B cell (primary cell): ENCODE results near the gene APOLD1. TPM values are rescaled to one million over a fixed set of nuclear protein-coding genes. Genes with fewer than 3 reads are reported as not detected.

Experiments
- ATAC-seq: fragments of 200-7000 bp; cut with Tn5 transposase; one replicate; pipeline ENCODE4 v1.10.0; 2021; ENCODE audit warnings: low read depth, mild to moderate bottlenecking, moderate number of reproducible peaks, moderate library complexity
- CTCF ChIA-PET: fragments of 350-600 bp; sonication (Branson Sonifier 250); formaldehyde crosslinking; loops from one replicate; lab custom pipeline; 2021; ENCODE audit warnings: antibody characterized with exemption, inconsistent platforms; lab: Charles Lee
- POLR2A ChIA-PET: fragments of 350-600 bp; sonication (Branson Sonifier 250); formaldehyde crosslinking; loops from one replicate; lab custom pipeline; 2021; ENCODE audit warnings: antibody characterized with exemption; lab: Charles Lee
- DNase-seq: peaks from one replicate; pipeline ENCODE4 v3.0.0; 2013
- H2AFZ ChIP-seq: 2 replicates; pipeline ENCODE4 v1.6.1; 2012; ENCODE audit warnings: mild to moderate bottlenecking, low read depth, low read length; ENCODE audit not compliant: insufficient read depth, poor library complexity, severe bottlenecking
- H3K27ac ChIP-seq, 2 donors: 1 replicate in 1 of 2; 2 replicates in 1 of 2; pipeline ENCODE4 v1.5.1; 2012 to 2013; ENCODE audit warnings: low read length in 2 of 2, mild to moderate bottlenecking in 2 of 2, moderate library complexity in 1 of 2
- H3K27me3 ChIP-seq, 4 experiments: fragments of 200-600 bp in 1 of 4; sonication (generic) in 1 of 4; replicated peaks in 1 of 4; 1 replicate in 2 of 4; 2 replicates in 2 of 4; pipeline versions ENCODE4 v1.6.1 to v1.7.0; 2013 to 2016; ENCODE audit warnings: low read length in 3 of 4, mild to moderate bottlenecking in 2 of 4, mixed read lengths in 1 of 4, moderate library complexity in 1 of 4; ENCODE audit not compliant: insufficient read depth in 4 of 4, control insufficient read depth in 3 of 4; ENCODE audit errors: control extremely low read depth in 1 of 4
- H3K36me3 ChIP-seq, 2 experiments: replicated peaks in 1 of 2; 1 replicate in 1 of 2; 2 replicates in 1 of 2; pipeline versions ENCODE4 v1.6.1 to v1.7.1; 2013; ENCODE audit warnings: low read length in 1 of 2; ENCODE audit not compliant: insufficient read depth in 2 of 2, control insufficient read depth in 1 of 2; ENCODE audit errors: control extremely low read depth in 1 of 2, extremely low read depth in 1 of 2
- H3K4me1 ChIP-seq, 2 donors: fragments of 200-600 bp in 1 of 2; sonication (generic) in 1 of 2; 1 replicate in 1 of 2; 2 replicates in 1 of 2; pipeline versions ENCODE4 v1.5.1 to v1.6.1; 2013 to 2017; ENCODE audit warnings: low read length in 2 of 2; ENCODE audit not compliant: control insufficient read depth in 2 of 2, insufficient read depth in 2 of 2
- H3K4me2 ChIP-seq: replicated peaks from 2 replicates; pipeline ENCODE3; 2012; ENCODE audit warnings: mild to moderate bottlenecking, low read depth, low read length; ENCODE audit not compliant: poor library complexity, severe bottlenecking
- H3K4me3 ChIP-seq, 5 experiments: fragments of 200-600 bp in 1 of 5; sonication (generic) in 1 of 5; 1 replicate in 3 of 5; 2 replicates in 2 of 5; pipeline versions ENCODE4 v1.5.1 to v1.7.0; 2011 to 2016; ENCODE audit warnings: low read length in 4 of 5, mild to moderate bottlenecking in 4 of 5, low read depth in 2 of 5, control low read depth in 1 of 5, moderate library complexity in 1 of 5; ENCODE audit not compliant: insufficient read depth in 1 of 5; ENCODE audit errors: control extremely low read depth in 1 of 5, extremely low read depth in 1 of 5
- H3K79me2 ChIP-seq: fragments of 200-600 bp; sonication (generic); one replicate; pipeline ENCODE4 v1.6.0; 2016; ENCODE audit warnings: low read length; ENCODE audit not compliant: control insufficient read depth, insufficient read depth
- H3K9ac ChIP-seq: fragments of 200-600 bp; sonication (generic); 2 replicates; pipeline ENCODE4 v1.6.1; 2017; ENCODE audit warnings: mild to moderate bottlenecking, low read length, moderate library complexity
- H3K9me3 ChIP-seq, 3 donors: one replicate each; pipeline versions ENCODE4 v1.6.1 to v1.7.1; 2013; ENCODE audit warnings: low read length in 2 of 3; ENCODE audit not compliant: control insufficient read depth in 2 of 3, insufficient read depth in 1 of 3; ENCODE audit errors: control extremely low read depth in 1 of 3
- H4K20me1 ChIP-seq: 2 replicates; pipeline ENCODE4 v1.6.0; 2012; ENCODE audit warnings: mild to moderate bottlenecking, low read length; ENCODE audit not compliant: insufficient read depth, control insufficient read depth, poor library complexity, severe bottlenecking
- H3K27ac Mint-ChIP-seq: one replicate; pipeline ENCODE4 v1.8.0; 2021; ENCODE audit warnings: mixed read lengths
- H3K27me3 Mint-ChIP-seq: one replicate; pipeline ENCODE4 v1.8.0; 2021; ENCODE audit warnings: mixed read lengths
- H3K4me1 Mint-ChIP-seq: one replicate; pipeline ENCODE4 v1.8.0; 2021; ENCODE audit warnings: mixed read lengths
- H3K4me3 Mint-ChIP-seq: one replicate; pipeline ENCODE4 v1.8.0; 2021; ENCODE audit warnings: mixed read lengths
- H3K9me3 Mint-ChIP-seq: one replicate; pipeline ENCODE4 v1.8.0; 2022; ENCODE audit warnings: mixed read lengths; ENCODE audit not compliant: insufficient read depth
- CTCF ChIP-seq: fragments of 200-600 bp; IDR thresholded peaks from one replicate; pipeline ENCODE4 v1.8.0; 2022; ENCODE audit warnings: antibody characterized with exemption, mild to moderate bottlenecking
- EZH2 ChIP-seq: IDR thresholded peaks from 2 replicates; pipeline ENCODE4 v1.6.1; 2012; ENCODE audit warnings: borderline replicate concordance, low read depth, mild to moderate bottlenecking, moderate library complexity, low read length; ENCODE audit not compliant: insufficient read depth, poor library complexity, severe bottlenecking
- WGBS: methylation state at CpG from one replicate; pipeline ENCODE4 v1.1.5; 2013; ENCODE audit warnings: missing lambda C conversion rate; ENCODE audit not compliant: insufficient coverage; 5-methylcytosine and 5-hydroxymethylcytosine counted together
- intact Hi-C: fragments of 100-400 bp; cut with micrococcal nuclease; formaldehyde crosslinking; loops from one replicate; pipeline ENCODE4 v1.10.0; 2022
- polyA plus RNA-seq: library from polyadenylated mRNA; depleted of rRNA; stranded (reverse); fragments of >200 nt; gene quantifications from 2 replicates; pipeline ENCODE4 v1.2.3, GENCODE V29; 2012
- total RNA-seq, 2 donors: library from RNA; stranded (reverse); fragments of 120-200 nt in 1 of 2; gene quantifications; 1 replicate in 1 of 2; 2 replicates in 1 of 2; pipeline versions ENCODE4 v1.2.3 to v1.2.4, GENCODE V29; 2013 to 2022

Gene APOLD1
- total and polyA plus RNA-seq, 2 donors (not counting 1 experiment from before 2014, with no cell fraction given) = 1.5 to 4.7 TPM

GRCh38 chr12:12776261-12776660, 9.2 kb upstream of the APOLD1 start:
- ChIA-PET POLR2A (no interaction called here), CTCF (interaction anchor here (1.5 kb wide), 1 partner anchor 399 kb away, joined by 3 read pairs; no protein-coding TSS in a partner anchor)
- H3K9me3 Mint-ChIP-seq = peaks cover 2% of the 10 kb centered on the region
- DNase-seq (no peak), ATAC-seq (no peak)
- H3K9ac ChIP-seq = no peak overlapping the region
- no peaks in the 10 kb centered on the region for H4K20me1 ChIP-seq
- H3K4me2 ChIP-seq = no peak overlapping the region
- H3K4me1 ChIP-seq = no peaks in the 10 kb centered on the region
- no peak overlapping the region for H3K27ac ChIP-seq
- WGBS = 92% methylated on average over 2 of the region's 5 CpGs
- H3K27me3 ChIP-seq = no peaks in the 10 kb centered on the region
- H2AFZ ChIP-seq = no peak overlapping the region
- no peak for TF ChIP-seq EZH2
- TF ChIP-seq CTCF = no peak
- no peaks in the 10 kb centered on the region for H3K79me2 ChIP-seq
- no peaks in the 10 kb centered on the region for H3K4me1 Mint-ChIP-seq
- H3K4me3 Mint-ChIP-seq = no peak overlapping the region
- no peak overlapping the region for H3K4me3 ChIP-seq
- no peaks in the 10 kb centered on the region for H3K36me3 ChIP-seq
- intact Hi-C loops = no loop called here
- H3K27me3 Mint-ChIP-seq = no peaks in the 10 kb centered on the region
- no peaks in the 10 kb centered on the region for H3K9me3 ChIP-seq
- no peak overlapping the region for H3K27ac Mint-ChIP-seq

GRCh38 chr12:12777092-12777491, 8.4 kb upstream of the APOLD1 start:
- 71% methylated on average over 1 of the region's 3 CpGs for WGBS
- H3K27ac ChIP-seq = no peak overlapping the region
- ChIA-PET POLR2A (no interaction called here), CTCF (no interaction called here)
- Mint-ChIP-seq H3K4me3 (no peak overlapping the region), H3K9me3 (peaks cover 2% of the 10 kb centered on the region), H3K27ac (no peak overlapping the region), H3K27me3 (no peaks in the 10 kb centered on the region), H3K4me1 (no peaks in the 10 kb centered on the region)
- H4K20me1 ChIP-seq = no peaks in the 10 kb centered on the region
- no peaks in the 10 kb centered on the region for H3K4me1 ChIP-seq
- DNase-seq (no peak), ATAC-seq (no peak)
- H3K4me3 ChIP-seq = no peak overlapping the region
- H3K27me3 ChIP-seq = no peaks in the 10 kb centered on the region
- no peak overlapping the region for H3K9ac ChIP-seq
- no peaks in the 10 kb centered on the region for H3K36me3 ChIP-seq
- no peaks in the 10 kb centered on the region for H3K79me2 ChIP-seq
- H2AFZ ChIP-seq = no peak overlapping the region
- no peaks in the 10 kb centered on the region for H3K9me3 ChIP-seq
- intact Hi-C loops = no loop called here
- no peak overlapping the region for H3K4me2 ChIP-seq
- TF ChIP-seq CTCF (no peak), EZH2 (no peak)
